IPS-18c (cell line): ENCODE measurements around the gene JAKMIP3.

Source experiments
- H3K4me3 ChIP-seq: 2 replicates; pipeline ENCODE4 v1.7.0; 2013; ENCODE audit warnings: low read depth, mild to moderate bottlenecking, low read length, moderate library complexity; ENCODE audit not compliant: insufficient read depth
- H3K9me3 ChIP-seq: one replicate; pipeline ENCODE4 v1.6.1; 2013; ENCODE audit warnings: mild to moderate bottlenecking, low read length, moderate library complexity; ENCODE audit not compliant: control insufficient read depth, insufficient read depth

Gene JAKMIP3

GRCh38 chr10:132102071-132102716, 36.4 kb downstream of the JAKMIP3 start:
- H3K4me3 ChIP-seq: no peak overlapping the region
- no peaks in the 10 kb centered on the region for H3K9me3 ChIP-seq

- Histone ChIP-seq H3K4me3 (no peak overlapping the region), H3K9me3 (no peaks in the 10 kb centered on the region)
These were observed 37.0 kb downstream of the JAKMIP3 start for GRCh38 chr10:132102717-132103110.

- Histone ChIP-seq H3K4me3 (no peak overlapping the region), H3K9me3 (no peaks in the 10 kb centered on the region)
These were observed 37.6 kb downstream of the JAKMIP3 start for GRCh38 chr10:132103116-132103910.

- Histone ChIP-seq H3K9me3 (no peaks in the 10 kb centered on the region), H3K4me3 (no peak overlapping the region)
These were observed 38.3 kb downstream of the JAKMIP3 start for GRCh38 chr10:132104062-132104461.

- no peak overlapping the region for H3K4me3 ChIP-seq
- H3K9me3 ChIP-seq: no peaks in the 10 kb centered on the region
These were observed 38.9 kb downstream of the JAKMIP3 start for GRCh38 chr10:132104471-132105301.

- Histone ChIP-seq H3K9me3 (no peaks in the 10 kb centered on the region), H3K4me3 (no peak overlapping the region)
These were observed 39.7 kb downstream of the JAKMIP3 start for GRCh38 chr10:132105302-132105995.

- no peaks in the 10 kb centered on the region for H3K9me3 ChIP-seq
These were observed 40.7 kb downstream of the JAKMIP3 start for GRCh38 chr10:132106431-132106830.

GRCh38 chr10:132107186-132107948, 41.6 kb downstream of the JAKMIP3 start:
- no peak overlapping the region for H3K4me3 ChIP-seq

More at GRCh38 chr10:132106431-132106830, 40.7 kb downstream of the JAKMIP3 start:
- H3K4me3 ChIP-seq: no peak overlapping the region

GRCh38 chr10:132107949-132108877, 42.5 kb downstream of the JAKMIP3 start:
- H3K4me3 ChIP-seq: no peak overlapping the region

More at GRCh38 chr10:132107186-132107948, 41.6 kb downstream of the JAKMIP3 start:
- no peaks in the 10 kb centered on the region for H3K9me3 ChIP-seq

GRCh38 chr10:132109341-132110110, 43.8 kb downstream of the JAKMIP3 start:
- H3K9me3 ChIP-seq: no peaks in the 10 kb centered on the region
- H3K4me3 ChIP-seq: no peak overlapping the region

More at GRCh38 chr10:132107949-132108877, 42.5 kb downstream of the JAKMIP3 start:
- no peaks in the 10 kb centered on the region for H3K9me3 ChIP-seq

GRCh38 chr10:132110111-132110521, 44.4 kb downstream of the JAKMIP3 start:
- H3K4me3 ChIP-seq: no peak overlapping the region
- no peaks in the 10 kb centered on the region for H3K9me3 ChIP-seq

- Histone ChIP-seq H3K4me3 (no peak overlapping the region), H3K9me3 (no peaks in the 10 kb centered on the region)
These were observed 45.0 kb downstream of the JAKMIP3 start for GRCh38 chr10:132110713-132111112.

- no peak overlapping the region for H3K4me3 ChIP-seq
These were observed 45.5 kb downstream of the JAKMIP3 start for GRCh38 chr10:132111121-132111731.

GRCh38 chr10:132111871-132112341, 46.2 kb downstream of the JAKMIP3 start:
- H3K9me3 ChIP-seq: no peaks in the 10 kb centered on the region
- no peak overlapping the region for H3K4me3 ChIP-seq

More at GRCh38 chr10:132111121-132111731, 45.5 kb downstream of the JAKMIP3 start:
- H3K9me3 ChIP-seq: no peaks in the 10 kb centered on the region
